Stimulated activated CD8-positive, alpha-beta memory T cell treated with anti-CD3 and anti-CD28 coated beads, Interleukin-4, amount 100 ng/mL, for 1 hour (primary cell): ENCODE results near the gene EPN2.

Experiments
- DNase-seq, 2 donors: peaks; one replicate each; pipeline ENCODE4 v3.0.0-alpha.2; 2020; ENCODE audit warnings: low read depth in 2 of 2, low spot score in 1 of 2

Gene EPN2

GRCh38 chr17:19291646-19292376 lies 54.6 kb downstream of the EPN2 start:
- DNase-seq: no peak

GRCh38 chr17:19292377-19292711 lies 55.2 kb downstream of the EPN2 start:
- no peak for DNase-seq

GRCh38 chr17:19294443-19294842 lies 57.3 kb downstream of the EPN2 start:
- DNase-seq: no peak

GRCh38 chr17:19295473-19296135 lies 58.4 kb downstream of the EPN2 start:
- no peak for DNase-seq

GRCh38 chr17:19296786-19297778 lies 59.9 kb downstream of the EPN2 start:
- no peak for DNase-seq

- DNase-seq: no peak
These were observed 61.5 kb downstream of the EPN2 start for GRCh38 chr17:19298569-19299213.

GRCh38 chr17:19299214-19299747 lies 62.1 kb downstream of the EPN2 start:
- DNase-seq: no peak

- no peak for DNase-seq
These were observed 62.7 kb downstream of the EPN2 start for GRCh38 chr17:19299866-19300265.

- DNase-seq: no peak
These were observed 64.2 kb downstream of the EPN2 start for GRCh38 chr17:19301274-19301951.

GRCh38 chr17:19301973-19302372 lies 64.8 kb downstream of the EPN2 start:
- DNase-seq: no peak

GRCh38 chr17:19302791-19303331 lies 65.7 kb downstream of the EPN2 start:
- no peak for DNase-seq

- DNase-seq: no peak
These were observed 66.2 kb downstream of the EPN2 start for GRCh38 chr17:19303367-19303776.

GRCh38 chr17:19304209-19304608 lies 67.0 kb downstream of the EPN2 start:
- DNase-seq: no peak

GRCh38 chr17:19304751-19305150 lies 67.6 kb downstream of the EPN2 start:
- DNase-seq: no peak

GRCh38 chr17:19305256-19305655 lies 68.1 kb downstream of the EPN2 start:
- no peak for DNase-seq

- no peak for DNase-seq
These were observed 68.6 kb downstream of the EPN2 start for GRCh38 chr17:19305761-19306159.

GRCh38 chr17:19306160-19307111 lies 69.3 kb downstream of the EPN2 start:
- DNase-seq: no peak

GRCh38 chr17:19307521-19307920 lies 70.4 kb downstream of the EPN2 start:
- DNase-seq: no peak

- no peak for DNase-seq
These were observed 71.2 kb downstream of the EPN2 start for GRCh38 chr17:19308398-19308797.
